Bronchial epithelial cell (primary cell): Measurements from ENCODE around the gene ELMO1. TPM values are rescaled to one million over a fixed set of nuclear protein-coding genes. Genes with fewer than 3 reads are reported as not detected.

Experiments used
- DNase-seq: peaks from one replicate; pipeline ENCODE4 v3.0.0-alpha.2; 2010; ENCODE audit warnings: low read depth
- FAIRE-seq: peaks from 2 replicates; lab custom pipeline; 2011; peaks lifted over from hg19 to GRCh38; lab: Jason Lieb, UNC
- H3K27me3 ChIP-seq: 2 replicates; pipeline ENCODE4 v1.5.1; 2011; ENCODE audit warnings: low read length; ENCODE audit not compliant: control insufficient read depth, insufficient read depth
- H3K36me3 ChIP-seq: 2 replicates; pipeline ENCODE4 v1.5.1; 2011; ENCODE audit warnings: low read length; ENCODE audit not compliant: control insufficient read depth, insufficient read depth
- H3K4me3 ChIP-seq: 2 replicates; pipeline ENCODE4 v1.5.1; 2011; ENCODE audit warnings: mild to moderate bottlenecking, low read depth, low read length, control low read depth
- CTCF ChIP-seq: IDR thresholded peaks from 2 replicates; pipeline ENCODE4 v1.5.1; 2011; ENCODE audit warnings: mild to moderate bottlenecking, moderate library complexity, low read length, control low read depth, inconsistent platforms; ENCODE audit not compliant: insufficient read depth, severe bottlenecking
- total RNA-seq: library from RNA; depleted of rRNA; stranded (reverse); fragments of >200 nt; gene quantifications from 2 replicates; pipeline ENCODE4 v1.2.1, GENCODE V29; 2014

The ELMO1 gene
- total RNA-seq, 1 donor from 2014 or later: under 0.01 TPM

- no peaks in the 10 kb centered on the region for H3K36me3 ChIP-seq
- FAIRE-seq: no peak
- no peak for DNase-seq
- no peak for TF ChIP-seq CTCF
- no peak overlapping the region for H3K4me3 ChIP-seq
- H3K27me3 ChIP-seq: no peaks in the 10 kb centered on the region
These were observed 253.3 kb downstream of the ELMO1 start for GRCh38 chr7:37195388-37195787.

GRCh38 chr7:37194943-37195342 is 253.7 kb downstream of the ELMO1 start:
- no peak for FAIRE-seq

DNA sequence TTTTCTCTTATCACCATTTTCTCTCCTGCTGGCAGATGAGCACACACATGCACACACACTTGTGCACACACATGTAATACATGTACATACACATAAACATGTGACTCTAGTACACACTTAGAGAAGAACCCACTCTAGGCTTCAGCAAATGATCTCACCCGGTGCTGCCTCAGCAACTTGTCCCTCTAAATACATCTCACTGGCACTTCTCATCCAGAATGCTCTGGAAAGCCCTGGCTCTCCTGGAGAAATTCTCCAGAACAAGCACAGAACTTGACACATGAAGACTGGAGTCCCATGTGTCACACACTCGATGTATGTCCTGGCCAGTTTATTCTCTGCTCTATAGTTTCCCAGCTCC is 254.9 kb downstream of the ELMO1 start:
- Histone ChIP-seq H3K27me3 (no peaks in the 10 kb centered on the region), H3K4me3 (no peak overlapping the region), H3K36me3 (no peaks in the 10 kb centered on the region)
- FAIRE-seq (no peak), DNase-seq (no peak)
- no peak for TF ChIP-seq CTCF

More at GRCh38 chr7:37194943-37195342, 253.7 kb downstream of the ELMO1 start:
- H3K36me3 ChIP-seq: no peaks in the 10 kb centered on the region
- TF ChIP-seq CTCF: no peak
- no peak for DNase-seq
- no peak overlapping the region for H3K4me3 ChIP-seq
- H3K27me3 ChIP-seq: no peaks in the 10 kb centered on the region

GRCh38 chr7:37193087-37193774 is 255.4 kb downstream of the ELMO1 start:
- H3K4me3 ChIP-seq: no peak overlapping the region
- H3K27me3 ChIP-seq: no peaks in the 10 kb centered on the region
- FAIRE-seq (no peak), DNase-seq (no peak)
- no peak for TF ChIP-seq CTCF
- H3K36me3 ChIP-seq: no peaks in the 10 kb centered on the region

- no peaks in the 10 kb centered on the region for H3K27me3 ChIP-seq
- FAIRE-seq (no peak), DNase-seq (no peak)
- H3K36me3 ChIP-seq: no peaks in the 10 kb centered on the region
- TF ChIP-seq CTCF: no peak
- no peak overlapping the region for H3K4me3 ChIP-seq
These were observed 256.9 kb downstream of the ELMO1 start for GRCh38 chr7:37191797-37192196.

DNA sequence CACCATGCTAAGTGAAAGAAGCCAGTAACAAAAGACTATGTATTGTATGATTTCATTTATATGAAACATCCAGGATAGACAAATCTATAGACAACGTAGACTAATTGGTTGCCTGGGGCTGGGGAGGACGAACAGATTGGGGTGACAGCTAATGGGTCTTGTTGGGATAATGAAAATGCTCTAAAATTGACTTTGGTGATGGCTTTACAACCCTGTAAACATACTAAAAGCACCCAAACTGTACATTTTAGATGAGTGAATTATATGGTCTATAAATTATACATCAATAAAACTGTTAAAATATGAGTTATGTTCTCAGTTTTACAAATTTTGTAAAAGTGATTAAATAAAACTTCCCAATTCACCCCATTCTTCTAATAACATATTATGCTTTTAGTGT is 261.5 kb downstream of the ELMO1 start:
- TF ChIP-seq CTCF: no peak
- FAIRE-seq (no peak), DNase-seq (no peak)
- H3K36me3 ChIP-seq: no peaks in the 10 kb centered on the region
- H3K4me3 ChIP-seq: no peak overlapping the region
- peaks cover 2% of the 10 kb centered on the region for H3K27me3 ChIP-seq
